WTC11 (cell line): ENCODE data around the gene OSBPL5. TPM values are rescaled to one million over a fixed set of nuclear protein-coding genes. Genes with fewer than 3 reads are reported as not detected.

Source experiments
- ATAC-seq: fragments of 200-7000 bp; cut with Tn5 transposase; 2 replicates; pipeline ENCODE4 v1.10.0; 2021; ENCODE audit warnings: mild to moderate bottlenecking, moderate library complexity
- CTCF ChIA-PET: fragments of 300-600 bp; sonication (Branson Sonifier 250); formaldehyde crosslinking; loops from one replicate; lab custom pipeline; 2021; ENCODE audit warnings: antibody characterized with exemption; lab: Charles Lee
- POLR2A ChIA-PET: fragments of 350-600 bp; sonication (Branson Sonifier 250); formaldehyde crosslinking; loops from one replicate; lab custom pipeline; 2021; ENCODE audit warnings: antibody characterized with exemption; lab: Charles Lee
- DNase-seq: peaks from one replicate; pipeline ENCODE4 v3.0.0; 2021; ENCODE audit warnings: low spot score
- H3K27ac Mint-ChIP-seq: 2 replicates; pipeline ENCODE4 v1.8.0; 2021; ENCODE audit warnings: mixed read lengths
- H3K27me3 Mint-ChIP-seq: 2 replicates; pipeline ENCODE4 v1.8.0; 2021; ENCODE audit warnings: low read depth, mild to moderate bottlenecking, moderate library complexity, mixed read lengths
- H3K36me3 Mint-ChIP-seq: 2 replicates; pipeline ENCODE4 v1.8.0; 2021; ENCODE audit warnings: mixed read lengths
- H3K4me1 Mint-ChIP-seq: 2 replicates; pipeline ENCODE4 v1.8.0; 2022; ENCODE audit warnings: mixed read lengths
- H3K4me3 Mint-ChIP-seq: 2 replicates; pipeline ENCODE4 v1.8.0; 2021; ENCODE audit warnings: mild to moderate bottlenecking, moderate library complexity, mixed read lengths
- H3K9me3 Mint-ChIP-seq: 2 replicates; pipeline ENCODE4 v1.8.0; 2021; ENCODE audit warnings: mixed read lengths
- ATF2 ChIP-seq: sonication (generic); formaldehyde crosslinking; IDR thresholded peaks from 2 replicates; pipeline ENCODE4 v1.8.1; 2022; ENCODE audit warnings: low read depth, missing genetic modification reagents, borderline replicate concordance
- CDX4 ChIP-seq: fragments of 250-450 bp; sonication (Bioruptor Pico); IDR thresholded peaks from 2 replicates; pipeline ENCODE4 v1.9.0; 2021; ENCODE audit warnings: moderate library complexity, mild to moderate bottlenecking, inconsistent platforms, borderline replicate concordance
- CREM ChIP-seq: sonication (generic); formaldehyde crosslinking; IDR thresholded peaks from 2 replicates; pipeline ENCODE4 v1.8.1; 2022; ENCODE audit warnings: mild to moderate bottlenecking, missing genetic modification reagents, moderate library complexity
- E2F1 ChIP-seq: sonication (generic); formaldehyde crosslinking; IDR thresholded peaks from 2 replicates; pipeline ENCODE4 v1.8.0; 2022; ENCODE audit warnings: mild to moderate bottlenecking, missing genetic modification reagents
- E2F4 ChIP-seq: sonication (generic); formaldehyde crosslinking; IDR thresholded peaks from 2 replicates; pipeline ENCODE4 v1.8.1; 2022; ENCODE audit warnings: low read depth, mild to moderate bottlenecking, moderate library complexity, missing genetic modification reagents, borderline replicate concordance
- ELF4 ChIP-seq: sonication (generic); formaldehyde crosslinking; IDR thresholded peaks from 2 replicates; pipeline ENCODE4 v1.8.1; 2022; ENCODE audit warnings: low read depth, mild to moderate bottlenecking, moderate library complexity, missing genetic modification reagents
- EMX1 ChIP-seq: fragments of 250-450 bp; sonication (Bioruptor Pico); IDR thresholded peaks from 2 replicates; pipeline ENCODE4 v1.8.0; 2021; ENCODE audit warnings: mild to moderate bottlenecking
- ERG ChIP-seq: fragments of 250-450 bp; sonication (Bioruptor Pico); IDR thresholded peaks from 2 replicates; pipeline ENCODE4 v1.8.0; 2021; ENCODE audit warnings: mild to moderate bottlenecking
- ESRRA ChIP-seq: sonication (generic); formaldehyde crosslinking; IDR thresholded peaks from 2 replicates; pipeline ENCODE4 v1.8.1; 2022; ENCODE audit warnings: mild to moderate bottlenecking, missing genetic modification reagents, borderline replicate concordance
- GRHL2 ChIP-seq: fragments of 250-450 bp; sonication (Bioruptor Pico); IDR thresholded peaks from 2 replicates; pipeline ENCODE4 v1.8.0; 2022; ENCODE audit warnings: mild to moderate bottlenecking, moderate library complexity; ENCODE audit not compliant: insufficient replicate concordance, severe bottlenecking
- HMGA2 ChIP-seq: fragments of 250-450 bp; sonication (Bioruptor Pico); IDR thresholded peaks from 2 replicates; pipeline ENCODE4 v1.4.0; 2021; ENCODE audit warnings: mild to moderate bottlenecking, moderate library complexity
- IRF1 ChIP-seq: sonication (generic); formaldehyde crosslinking; IDR thresholded peaks from 2 replicates; pipeline ENCODE4 v1.8.0; 2023; ENCODE audit warnings: missing genetic modification reagents
- KAT7 ChIP-seq: sonication (generic); formaldehyde crosslinking; IDR thresholded peaks from 2 replicates; pipeline ENCODE4 v1.8.1; 2023; ENCODE audit warnings: missing genetic modification reagents, mild to moderate bottlenecking, borderline replicate concordance
- MYBL2 ChIP-seq: sonication (generic); formaldehyde crosslinking; IDR thresholded peaks from 2 replicates; pipeline ENCODE4 v1.8.1; 2023; ENCODE audit warnings: mild to moderate bottlenecking, moderate library complexity, missing genetic modification reagents
- NFATC4 ChIP-seq: fragments of 250-450 bp; sonication (Bioruptor Pico); IDR thresholded peaks from 2 replicates; pipeline ENCODE4 v1.9.0; 2021; ENCODE audit warnings: mild to moderate bottlenecking
- NFE2L1 ChIP-seq: sonication (generic); formaldehyde crosslinking; IDR thresholded peaks from 2 replicates; pipeline ENCODE4 v1.8.1; 2023; ENCODE audit warnings: missing genetic modification reagents
- NFYB ChIP-seq: sonication (generic); formaldehyde crosslinking; conservative IDR thresholded peaks from 2 replicates; pipeline ENCODE4 v1.8.0; 2022; ENCODE audit warnings: low read depth, missing genetic modification reagents
- NR2C2 ChIP-seq: sonication (generic); formaldehyde crosslinking; IDR thresholded peaks from 2 replicates; pipeline ENCODE4 v1.8.0; 2022; ENCODE audit warnings: mild to moderate bottlenecking, missing genetic modification reagents
- TCF7 ChIP-seq: sonication (generic); formaldehyde crosslinking; IDR thresholded peaks from 2 replicates; pipeline ENCODE4 v1.8.0; 2022; ENCODE audit warnings: mild to moderate bottlenecking, low read depth, missing genetic modification reagents, moderate library complexity
- TEAD1 ChIP-seq: sonication (generic); formaldehyde crosslinking; IDR thresholded peaks from 2 replicates; pipeline ENCODE4 v1.8.0; 2022; ENCODE audit warnings: mild to moderate bottlenecking, missing genetic modification reagents
- TP53 ChIP-seq: sonication (generic); formaldehyde crosslinking; IDR thresholded peaks from 2 replicates; pipeline ENCODE4 v1.8.1; 2023; ENCODE audit warnings: mild to moderate bottlenecking, missing genetic modification reagents
- USF1 ChIP-seq: sonication (generic); formaldehyde crosslinking; IDR thresholded peaks from 2 replicates; pipeline ENCODE4 v1.8.0; 2022; ENCODE audit warnings: mild to moderate bottlenecking, missing genetic modification reagents
- ZBTB43 ChIP-seq: sonication (generic); formaldehyde crosslinking; IDR thresholded peaks from 2 replicates; pipeline ENCODE4 v1.8.1; 2023; ENCODE audit warnings: mild to moderate bottlenecking, missing genetic modification reagents
- ZNF423 ChIP-seq: fragments of 250-450 bp; sonication (Bioruptor Pico); IDR thresholded peaks from 2 replicates; pipeline ENCODE4 v2.1.2; 2022; ENCODE audit warnings: mild to moderate bottlenecking, moderate library complexity
- ZNF425 ChIP-seq: fragments of 250-450 bp; sonication (Bioruptor Pico); conservative IDR thresholded peaks from 2 replicates; pipeline ENCODE4 v1.9.0; 2021; ENCODE audit warnings: mild to moderate bottlenecking
- total RNA-seq: library from RNA; stranded (reverse); gene quantifications from 3 replicates; pipeline ENCODE4 v1.2.3, GENCODE V29; 2021

Gene OSBPL5
- total RNA-seq, 1 experiment from 2014 or later, result 17.7 TPM

GRCh38 chr11:3201677-3202181 lies 36.6 kb upstream of the OSBPL5 start (continued):
- TF ChIP-seq NFATC4 (CRISPR knock-in tag) (no peak), ATF2 (CRISPR knock-in tag) (no peak), IRF1 (no peak), ELF4 (no peak), ZBTB43 (no peak), E2F1 (no peak), ZNF423 (CRISPR knock-in tag) (no peak)

- DNase-seq, result no peak
- H3K27ac Mint-ChIP-seq, result no peak overlapping the region
- no peaks in the 10 kb centered on the region for H3K36me3 Mint-ChIP-seq
- H3K27me3 Mint-ChIP-seq, result peaks cover 42% of the 10 kb centered on the region
- ATAC-seq, result no peak
- ChIA-PET POLR2A (no interaction called here), CTCF (interaction anchor here (1.9 to 3.2 kb wide), 2 partner anchors 32 to 63 kb away, joined by 5 to 10 read pairs; no protein-coding TSS in a partner anchor)
- H3K4me3 Mint-ChIP-seq, result no peak overlapping the region
- H3K9me3 Mint-ChIP-seq, result no peaks in the 10 kb centered on the region
- peaks cover 10% of the 10 kb centered on the region for H3K4me1 Mint-ChIP-seq
- no peak for TF ChIP-seq ESRRA
- no peak for TF ChIP-seq TEAD1 (CRISPR knock-in tag)
- no peak for TF ChIP-seq GRHL2 (CRISPR knock-in tag)
- no peak for TF ChIP-seq ERG (CRISPR knock-in tag)
- no peak for TF ChIP-seq E2F4 (CRISPR knock-in tag)
- no peak for TF ChIP-seq KAT7 (CRISPR knock-in tag)
- no peak for TF ChIP-seq NFYB (CRISPR knock-in tag)
- TF ChIP-seq ZNF425 (CRISPR knock-in tag), result no peak
- TF ChIP-seq MYBL2, result no peak
- TF ChIP-seq NFE2L1 (CRISPR knock-in tag), result no peak
- TF ChIP-seq CDX4 (CRISPR knock-in tag), result no peak
- TF ChIP-seq EMX1 (CRISPR knock-in tag), result no peak
- TF ChIP-seq HMGA2 (CRISPR knock-in tag), result no peak
- no peak for TF ChIP-seq TCF7 (CRISPR knock-in tag)
- TF ChIP-seq NR2C2 (CRISPR knock-in tag), result no peak
- TF ChIP-seq USF1 (CRISPR knock-in tag), result no peak
- no peak for TF ChIP-seq CREM (CRISPR knock-in tag)
- no peak for TF ChIP-seq TP53 (CRISPR knock-in tag)
- TF ChIP-seq E2F1, result no peak
These were observed 36.0 kb upstream of the OSBPL5 start for GRCh38 chr11:3201112-3201581.
